WI38 (cell line): ENCODE measurements around the gene ACVR1.

Experiments used
- H3K4me3 ChIP-seq: 2 replicates; pipeline ENCODE4 v1.5.1; 2011; ENCODE audit warnings: low read depth, mild to moderate bottlenecking, control low read depth, low read length
- TF ChIP-seq, protein P1 (sequence below): IDR thresholded peaks from 2 replicates; pipeline ENCODE4 v1.5.1; 2012; ENCODE audit warnings: low read depth, mild to moderate bottlenecking, control low read depth, low read length

The ACVR1 gene

GRCh38 chr2:157747695-157748370, 128.3 kb downstream of the ACVR1 start:
- H3K4me3 ChIP-seq = no peak overlapping the region
- TF ChIP-seq, protein P1, sequence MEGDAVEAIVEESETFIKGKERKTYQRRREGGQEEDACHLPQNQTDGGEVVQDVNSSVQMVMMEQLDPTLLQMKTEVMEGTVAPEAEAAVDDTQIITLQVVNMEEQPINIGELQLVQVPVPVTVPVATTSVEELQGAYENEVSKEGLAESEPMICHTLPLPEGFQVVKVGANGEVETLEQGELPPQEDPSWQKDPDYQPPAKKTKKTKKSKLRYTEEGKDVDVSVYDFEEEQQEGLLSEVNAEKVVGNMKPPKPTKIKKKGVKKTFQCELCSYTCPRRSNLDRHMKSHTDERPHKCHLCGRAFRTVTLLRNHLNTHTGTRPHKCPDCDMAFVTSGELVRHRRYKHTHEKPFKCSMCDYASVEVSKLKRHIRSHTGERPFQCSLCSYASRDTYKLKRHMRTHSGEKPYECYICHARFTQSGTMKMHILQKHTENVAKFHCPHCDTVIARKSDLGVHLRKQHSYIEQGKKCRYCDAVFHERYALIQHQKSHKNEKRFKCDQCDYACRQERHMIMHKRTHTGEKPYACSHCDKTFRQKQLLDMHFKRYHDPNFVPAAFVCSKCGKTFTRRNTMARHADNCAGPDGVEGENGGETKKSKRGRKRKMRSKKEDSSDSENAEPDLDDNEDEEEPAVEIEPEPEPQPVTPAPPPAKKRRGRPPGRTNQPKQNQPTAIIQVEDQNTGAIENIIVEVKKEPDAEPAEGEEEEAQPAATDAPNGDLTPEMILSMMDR = no peak

DNA sequence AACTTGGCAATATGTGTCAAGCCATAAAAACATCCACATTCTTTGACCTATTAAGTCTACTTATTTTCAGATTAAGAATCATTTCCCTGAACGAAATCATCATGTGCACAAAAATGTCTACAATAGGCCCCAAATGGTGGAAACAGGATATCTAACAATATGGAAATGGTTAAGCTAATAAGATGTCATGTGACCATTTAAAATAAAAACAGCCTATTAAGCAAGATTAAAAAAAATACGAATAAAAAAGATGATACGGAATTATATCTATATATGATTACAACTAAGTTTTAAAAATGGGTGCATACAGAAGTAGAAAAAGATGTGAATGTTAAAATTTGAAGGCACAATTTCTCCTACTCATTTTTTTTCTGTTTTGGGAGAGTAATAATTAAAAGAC, 128.8 kb downstream of the ACVR1 start:
- TF ChIP-seq, protein P1 = no peak
- no peak overlapping the region for H3K4me3 ChIP-seq

- H3K4me3 ChIP-seq = no peak overlapping the region
- TF ChIP-seq, protein P1 = no peak
Observed at GRCh38 chr2:157746234-157746950, 129.7 kb downstream of the ACVR1 start.

GRCh38 chr2:157744571-157745076, 131.5 kb downstream of the ACVR1 start:
- H3K4me3 ChIP-seq = no peak overlapping the region
- TF ChIP-seq, protein P1 = no peak

DNA sequence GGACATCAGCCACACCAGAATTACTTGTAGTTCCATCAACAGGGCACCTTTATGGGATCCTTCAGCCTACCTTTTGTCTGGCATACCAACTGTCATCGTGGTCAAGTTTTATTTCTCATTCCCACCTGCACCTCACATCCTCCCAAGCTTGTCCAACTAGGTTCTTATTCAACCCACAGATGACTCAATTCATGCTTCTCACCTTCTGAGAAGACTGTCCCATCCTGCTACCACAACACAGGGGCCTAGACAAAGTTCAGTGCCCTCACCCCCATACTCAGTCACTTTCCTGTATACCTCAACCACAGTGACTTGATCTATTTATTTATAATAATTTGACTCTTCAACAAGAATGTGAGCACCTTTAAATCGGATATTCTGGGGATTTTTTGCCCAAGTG, 133.1 kb downstream of the ACVR1 start:
- TF ChIP-seq, protein P1 = no peak
- H3K4me3 ChIP-seq = no peak overlapping the region

DNA sequence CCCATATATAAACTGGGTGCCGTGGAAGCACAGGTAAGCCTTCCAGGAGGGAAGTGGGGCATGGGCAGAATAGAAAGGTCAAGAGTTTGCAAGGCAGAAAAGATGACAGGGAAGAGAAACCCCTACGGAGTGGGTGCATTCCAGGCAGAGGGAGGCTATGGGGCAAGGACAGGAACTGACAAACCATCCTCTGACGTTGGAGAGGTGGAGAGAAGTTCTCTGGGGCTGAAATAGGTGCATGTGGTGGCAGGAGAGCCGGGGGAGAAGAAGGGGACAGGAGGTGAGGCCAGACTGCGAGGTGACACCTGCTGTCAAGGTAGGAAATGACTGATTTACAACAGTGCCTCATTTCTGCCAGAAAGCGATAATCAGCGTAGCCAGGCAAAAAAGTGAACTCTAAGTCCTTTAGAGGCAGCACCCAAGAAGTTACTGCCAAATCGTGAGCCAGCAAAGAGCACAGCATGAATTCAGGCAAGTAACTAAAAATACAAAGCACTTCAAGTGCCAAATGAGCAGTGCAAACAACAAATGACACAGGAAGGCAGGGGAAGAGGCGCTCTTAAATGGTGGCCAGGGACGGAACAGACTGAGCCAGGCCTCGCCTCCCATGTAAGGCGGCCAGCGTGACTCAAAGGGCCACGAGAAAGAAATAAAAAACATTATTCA, 134.2 kb downstream of the ACVR1 start:
- TF ChIP-seq, protein P1 = no peak
- H3K4me3 ChIP-seq = no peak overlapping the region
